ENCODE results near the gene C1orf226. TPM values are rescaled to one million over a fixed set of nuclear protein-coding genes. Genes with fewer than 3 reads are reported as not detected.
"Not testable (repeated sequence)": the region's sequence is repeated elsewhere in the genome, so short reads cannot be mapped to it uniquely, and the experiment has no call there.

The C1orf226 gene
- total and polyA plus RNA-seq, 2 donors: 0.14 to 1.1 TPM

DNA sequence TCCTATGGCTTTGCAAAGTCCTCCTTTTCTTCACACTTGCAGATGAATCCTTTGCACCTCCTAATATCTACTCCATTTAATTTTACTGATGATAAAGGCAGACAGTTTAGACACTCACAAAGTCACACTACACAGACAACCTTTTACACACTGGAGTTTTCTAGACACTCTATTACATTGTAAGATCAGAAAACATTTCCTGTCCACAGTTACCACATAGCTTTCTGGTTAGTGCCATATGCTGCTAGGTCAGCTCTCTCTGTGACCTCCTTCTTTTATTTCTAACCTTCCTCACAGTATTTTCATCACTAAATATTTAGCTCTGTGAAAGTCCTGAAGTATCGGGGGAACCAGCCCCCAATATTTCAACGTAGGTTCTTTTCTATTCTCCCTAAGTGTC, 25.3 kb downstream of the C1orf226 start:
- Histone ChIP-seq H3K9me3 (ENCODE audit: control insufficient read depth in 2 of 2, insufficient read depth in 1 of 2, low read length in 1 of 2) (no peaks in the 10 kb centered on the region), H3K27me3 (ENCODE audit: control insufficient read depth in 2 of 2, insufficient read depth in 1 of 2, low read length in 1 of 2) (no peaks in the 10 kb centered on the region), H3K4me1 (ENCODE audit: control insufficient read depth in 2 of 2, insufficient read depth in 2 of 2, low read length in 2 of 2) (no peaks in the 10 kb centered on the region), H3K4me3 (ENCODE audit: low read length in 2 of 2) (no peak overlapping the region), H3K36me3 (ENCODE audit: control insufficient read depth in 2 of 2, insufficient read depth in 2 of 2, low read length in 1 of 2) (no peaks in the 10 kb centered on the region), H3K27ac (ENCODE audit: low read depth in 1 of 2, low read length in 1 of 2) (no peak overlapping the region)
- no peak for DNase-seq (ENCODE audit: low read depth in 6 of 9, low spot score in 9 of 9)
- WGBS: 99% methylated on average over 2 of the region's 2 CpGs

DNA sequence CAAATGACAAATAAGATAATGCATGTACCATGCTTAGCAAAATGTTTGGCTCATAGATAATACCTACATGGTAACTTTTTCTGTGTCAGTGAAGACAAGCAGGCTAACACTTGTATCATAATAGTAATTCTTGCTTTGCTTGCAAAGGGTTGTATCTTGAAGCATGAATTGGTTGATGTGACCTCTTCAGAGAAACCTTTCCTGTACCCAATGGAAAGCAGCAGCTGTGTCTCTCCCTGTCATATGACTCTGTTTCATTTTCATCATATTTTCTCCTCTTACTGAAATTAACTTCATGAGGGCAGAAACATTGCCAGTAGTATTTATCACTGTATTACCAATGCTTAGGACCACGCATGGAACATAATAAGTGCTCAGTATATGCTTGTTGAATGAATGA, 26.0 kb downstream of the C1orf226 start:
- Histone ChIP-seq H3K4me3 (ENCODE audit: low read length in 2 of 2) (no peak overlapping the region), H3K4me1 (ENCODE audit: control insufficient read depth in 2 of 2, insufficient read depth in 2 of 2, low read length in 2 of 2) (no peaks in the 10 kb centered on the region), H3K27ac (ENCODE audit: low read depth in 1 of 2, low read length in 1 of 2) (no peak overlapping the region), H3K36me3 (ENCODE audit: control insufficient read depth in 2 of 2, insufficient read depth in 2 of 2, low read length in 1 of 2) (no peaks in the 10 kb centered on the region), H3K27me3 (ENCODE audit: control insufficient read depth in 2 of 2, insufficient read depth in 1 of 2, low read length in 1 of 2) (no peaks in the 10 kb centered on the region), H3K9me3 (ENCODE audit: control insufficient read depth in 2 of 2, insufficient read depth in 1 of 2, low read length in 1 of 2) (no peaks in the 10 kb centered on the region)
- no peak for DNase-seq (ENCODE audit: low read depth in 6 of 9, low spot score in 9 of 9)
- 98% methylated on average over 1 of the region's 1 CpG for WGBS

DNA sequence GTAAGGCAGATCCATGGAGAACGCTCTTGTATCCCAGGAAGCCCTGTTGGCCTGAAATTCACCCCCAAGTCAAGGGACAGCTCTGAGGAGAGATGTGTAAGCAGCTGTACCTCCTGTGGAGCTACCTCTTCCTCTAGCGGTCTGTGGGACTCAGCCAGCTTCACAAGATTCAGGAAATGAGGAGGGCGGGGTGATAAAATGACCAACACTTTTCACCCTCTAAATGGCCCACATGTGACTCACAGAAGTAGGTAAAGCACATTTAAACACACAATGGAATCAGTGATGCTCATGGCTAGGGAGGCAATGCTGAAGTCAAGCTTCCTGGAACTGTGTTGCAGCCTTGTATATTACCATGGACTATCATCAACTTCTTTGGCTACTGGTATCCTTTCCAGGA, 30.5 kb downstream of the C1orf226 start, which contains the start of gene SH2D1B:
Gene SH2D1B (minus strand): TSS at position 135 of the 400 bp plus-strand sequence. CDS start 120 bp downstream, at position 15.
- DNase-seq (ENCODE audit: low read depth in 6 of 9, low spot score in 9 of 9): no peak
- Histone ChIP-seq H3K4me3 (ENCODE audit: low read length in 2 of 2) (no peak within 1 kb of the TSS), H3K9me3 (ENCODE audit: control insufficient read depth in 2 of 2, insufficient read depth in 1 of 2, low read length in 1 of 2) (no peaks in the 10 kb centered on the region), H3K4me1 (ENCODE audit: control insufficient read depth in 2 of 2, insufficient read depth in 2 of 2, low read length in 2 of 2) (no peaks in the 10 kb centered on the region), H3K27ac (ENCODE audit: low read depth in 1 of 2, low read length in 1 of 2) (no peak within 1 kb of the TSS), H3K36me3 (ENCODE audit: control insufficient read depth in 2 of 2, insufficient read depth in 2 of 2, low read length in 1 of 2) (no peaks in the 10 kb centered on the region), H3K27me3 (ENCODE audit: control insufficient read depth in 2 of 2, insufficient read depth in 1 of 2, low read length in 1 of 2) (no peaks in the 10 kb centered on the region)
- WGBS: 98% methylated on average over 3 of the region's 3 CpGs

DNA sequence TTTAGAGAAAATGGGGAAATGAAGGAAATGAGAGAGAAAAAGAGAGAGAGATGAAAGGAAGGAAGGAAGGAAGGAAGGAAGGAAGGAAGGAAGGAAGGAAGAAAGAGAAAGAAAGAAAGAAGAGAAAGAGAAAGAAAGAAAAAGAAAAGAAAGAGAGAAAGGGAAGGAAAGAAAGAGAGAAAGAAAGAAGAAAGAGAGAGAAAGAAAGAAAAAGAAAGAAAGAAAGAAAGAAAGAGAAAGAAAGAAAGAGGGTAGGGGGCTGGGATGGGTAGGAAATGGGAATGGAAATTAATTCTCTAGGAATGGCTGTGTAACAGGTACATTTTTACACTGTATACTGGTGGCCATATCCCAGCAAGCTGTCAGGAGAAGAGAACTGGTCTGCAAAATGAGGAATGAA, 34.7 kb downstream of the C1orf226 start:
- Histone ChIP-seq H3K4me1 (ENCODE audit: control insufficient read depth in 2 of 2, insufficient read depth in 2 of 2, low read length in 2 of 2) (no peaks in the 10 kb centered on the region), H3K4me3 (ENCODE audit: low read length in 2 of 2) (no peak overlapping the region), H3K27ac (ENCODE audit: low read depth in 1 of 2, low read length in 1 of 2) (no peak overlapping the region), H3K36me3 (ENCODE audit: control insufficient read depth in 2 of 2, insufficient read depth in 2 of 2, low read length in 1 of 2) (no peaks in the 10 kb centered on the region), H3K9me3 (ENCODE audit: control insufficient read depth in 2 of 2, insufficient read depth in 1 of 2, low read length in 1 of 2) (no peaks in the 10 kb centered on the region), H3K27me3 (ENCODE audit: control insufficient read depth in 2 of 2, insufficient read depth in 1 of 2, low read length in 1 of 2) (no peaks in the 10 kb centered on the region)
- DNase-seq (ENCODE audit: low read depth in 6 of 9, low spot score in 9 of 9): no peak

GRCh38 chr1:162416909-162417308, 35.4 kb downstream of the C1orf226 start:
- H3K36me3 ChIP-seq (ENCODE audit: control insufficient read depth in 2 of 2, insufficient read depth in 2 of 2, low read length in 1 of 2): no peaks in the 10 kb centered on the region
- no peak for DNase-seq (ENCODE audit: low read depth in 6 of 9, low spot score in 9 of 9)
- no peak overlapping the region for H3K27ac ChIP-seq (ENCODE audit: low read depth in 1 of 2, low read length in 1 of 2)
- H3K27me3 ChIP-seq (ENCODE audit: control insufficient read depth in 2 of 2, insufficient read depth in 1 of 2, low read length in 1 of 2): no peaks in the 10 kb centered on the region
- no peak overlapping the region for H3K4me3 ChIP-seq (ENCODE audit: low read length in 2 of 2)
- H3K4me1 ChIP-seq (ENCODE audit: control insufficient read depth in 2 of 2, insufficient read depth in 2 of 2, low read length in 2 of 2): no peaks in the 10 kb centered on the region
- 97% methylated on average over 2 of the region's 2 CpGs for WGBS
- no peaks in the 10 kb centered on the region for H3K9me3 ChIP-seq (ENCODE audit: control insufficient read depth in 2 of 2, insufficient read depth in 1 of 2, low read length in 1 of 2)

GRCh38 chr1:162417650-162418049, 36.1 kb downstream of the C1orf226 start:
- H3K4me3 ChIP-seq (ENCODE audit: low read length in 2 of 2): no peak overlapping the region
- DNase-seq (ENCODE audit: low read depth in 6 of 9, low spot score in 9 of 9): no peak
- H3K9me3 ChIP-seq (ENCODE audit: control insufficient read depth in 2 of 2, insufficient read depth in 1 of 2, low read length in 1 of 2): no peaks in the 10 kb centered on the region
- no peaks in the 10 kb centered on the region for H3K36me3 ChIP-seq (ENCODE audit: control insufficient read depth in 2 of 2, insufficient read depth in 2 of 2, low read length in 1 of 2)
- no peaks in the 10 kb centered on the region for H3K4me1 ChIP-seq (ENCODE audit: control insufficient read depth in 2 of 2, insufficient read depth in 2 of 2, low read length in 2 of 2)
- H3K27ac ChIP-seq (ENCODE audit: low read depth in 1 of 2, low read length in 1 of 2): no peak overlapping the region
- WGBS: 97% methylated on average over 7 of the region's 7 CpGs
- H3K27me3 ChIP-seq (ENCODE audit: control insufficient read depth in 2 of 2, insufficient read depth in 1 of 2, low read length in 1 of 2): no peaks in the 10 kb centered on the region

DNA sequence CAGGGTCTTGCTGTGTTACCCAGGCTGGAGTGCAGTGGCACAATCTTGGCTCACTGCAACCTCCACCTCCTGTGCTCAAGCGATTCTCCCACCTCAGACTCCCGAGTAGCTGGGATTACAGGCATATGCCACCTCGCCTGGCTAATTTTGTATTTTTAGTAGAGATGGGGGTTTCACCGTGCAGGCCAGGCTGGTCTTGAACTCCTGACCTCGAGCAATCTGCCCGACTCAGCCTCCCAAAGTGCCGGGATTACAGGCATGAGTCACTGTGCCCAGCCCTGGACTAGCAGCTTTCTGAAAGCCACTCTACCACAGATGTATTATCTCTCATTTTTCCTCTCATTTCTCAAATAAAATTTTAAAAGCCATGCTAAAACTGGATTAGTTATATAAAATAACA, 37.1 kb downstream of the C1orf226 start:
- H3K9me3 ChIP-seq (ENCODE audit: control insufficient read depth in 2 of 2, insufficient read depth in 1 of 2, low read length in 1 of 2); H3K4me3 ChIP-seq (ENCODE audit: low read length in 2 of 2); H3K4me1 ChIP-seq (ENCODE audit: control insufficient read depth in 2 of 2, insufficient read depth in 2 of 2, low read length in 2 of 2); H3K27ac ChIP-seq (ENCODE audit: low read depth in 1 of 2, low read length in 1 of 2); H3K27me3 ChIP-seq (ENCODE audit: control insufficient read depth in 2 of 2, insufficient read depth in 1 of 2, low read length in 1 of 2); H3K36me3 ChIP-seq (ENCODE audit: control insufficient read depth in 2 of 2, insufficient read depth in 2 of 2, low read length in 1 of 2); DNase-seq (ENCODE audit: low read depth in 6 of 9, low spot score in 9 of 9): not testable (repeated sequence)
- WGBS: 97% methylated on average over 7 of the region's 7 CpGs

DNA sequence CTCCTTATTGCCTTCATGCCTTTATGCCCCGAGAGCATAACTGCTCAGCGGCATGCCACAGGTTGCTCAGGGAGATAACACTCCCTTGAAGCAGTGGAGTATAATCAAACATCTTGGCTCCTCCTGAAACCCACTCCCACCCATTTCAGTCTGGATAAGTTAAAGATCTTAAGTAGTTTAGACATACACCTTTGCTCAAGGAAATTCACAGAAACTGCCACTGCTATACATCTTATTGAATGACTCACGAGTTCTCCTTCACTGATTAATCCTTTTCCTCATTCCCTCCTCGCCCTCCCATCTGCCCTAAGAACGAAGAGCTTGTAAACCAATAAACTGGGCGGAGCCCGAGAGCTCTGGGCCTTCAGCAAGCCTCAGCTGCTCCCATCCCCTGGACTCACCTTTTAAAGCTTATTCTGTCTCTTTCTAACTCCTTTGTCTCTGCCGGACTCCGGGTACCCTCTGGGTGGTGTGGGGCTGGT, 38.0 kb downstream of the C1orf226 start:
- not testable (repeated sequence) for H3K4me1 ChIP-seq (ENCODE audit: control insufficient read depth in 2 of 2, insufficient read depth in 2 of 2, low read length in 2 of 2); H3K4me3 ChIP-seq (ENCODE audit: low read length in 2 of 2); H3K9me3 ChIP-seq (ENCODE audit: control insufficient read depth in 2 of 2, insufficient read depth in 1 of 2, low read length in 1 of 2); H3K27me3 ChIP-seq (ENCODE audit: control insufficient read depth in 2 of 2, insufficient read depth in 1 of 2, low read length in 1 of 2); H3K36me3 ChIP-seq (ENCODE audit: control insufficient read depth in 2 of 2, insufficient read depth in 2 of 2, low read length in 1 of 2); DNase-seq (ENCODE audit: low read depth in 6 of 9, low spot score in 9 of 9); H3K27ac ChIP-seq (ENCODE audit: low read depth in 1 of 2, low read length in 1 of 2)
- WGBS: 89% methylated on average over 9 of the region's 9 CpGs

- DNase-seq (ENCODE audit: low read depth in 6 of 9, low spot score in 9 of 9): no peak
- Histone ChIP-seq H3K36me3 (ENCODE audit: control insufficient read depth in 2 of 2, insufficient read depth in 2 of 2, low read length in 1 of 2) (no peaks in the 10 kb centered on the region), H3K27ac (ENCODE audit: low read depth in 1 of 2, low read length in 1 of 2) (no peak overlapping the region), H3K27me3 (ENCODE audit: control insufficient read depth in 2 of 2, insufficient read depth in 1 of 2, low read length in 1 of 2) (no peaks in the 10 kb centered on the region), H3K4me1 (ENCODE audit: control insufficient read depth in 2 of 2, insufficient read depth in 2 of 2, low read length in 2 of 2) (no peaks in the 10 kb centered on the region), H3K4me3 (ENCODE audit: low read length in 2 of 2) (no peak overlapping the region), H3K9me3 (ENCODE audit: control insufficient read depth in 2 of 2, insufficient read depth in 1 of 2, low read length in 1 of 2) (no peaks in the 10 kb centered on the region)
- 96% methylated on average over 3 of the region's 3 CpGs for WGBS
Measured at GRCh38 chr1:162420120-162420519, 38.6 kb downstream of the C1orf226 start.

Measured in thymus (tissue), 11 donors.